HepG2 (cell line): ENCODE data around the gene KCNQ1OT1. TPM values are rescaled to one million over a fixed set of nuclear protein-coding genes. Genes with fewer than 3 reads are reported as not detected.

Experiments
- AKNA ChIP-seq: sonication (generic); formaldehyde crosslinking; IDR thresholded peaks from 2 replicates; pipeline ENCODE4 v1.4.0; 2020; ENCODE audit warnings: missing genetic modification reagents, borderline replicate concordance
- ARNT2 ChIP-seq: sonication (generic); formaldehyde crosslinking; IDR thresholded peaks from 2 replicates; pipeline ENCODE4 v1.8.0; 2022; ENCODE audit warnings: mild to moderate bottlenecking, low read depth, missing genetic modification reagents, moderate library complexity
- ATM ChIP-seq: fragments of 450-650 bp; IDR thresholded peaks from 2 replicates; pipeline ENCODE4 v1.7.1; 2017; ENCODE audit warnings: mild to moderate bottlenecking, borderline replicate concordance
- CBX5 ChIP-seq: sonication (generic); formaldehyde crosslinking; IDR thresholded peaks from 2 replicates; pipeline ENCODE4 v1.4.0; 2020; ENCODE audit warnings: missing genetic modification reagents, borderline replicate concordance
- GATA4 ChIP-seq: sonication (generic); IDR thresholded peaks from 2 replicates; pipeline ENCODE4 v1.6.1; 2016; ENCODE audit warnings: antibody characterized with exemption, low read depth, borderline replicate concordance
- GZF1 ChIP-seq: sonication (generic); formaldehyde crosslinking; IDR thresholded peaks from 2 replicates; pipeline ENCODE4 v1.5.1; 2020; ENCODE audit warnings: mild to moderate bottlenecking, missing genetic modification reagents
- HMGXB3 ChIP-seq: sonication (generic); formaldehyde crosslinking; IDR thresholded peaks from 2 replicates; pipeline ENCODE4 v1.4.0; 2020; ENCODE audit warnings: missing genetic modification reagents, borderline replicate concordance
- HOXA9 ChIP-seq: sonication (generic); formaldehyde crosslinking; IDR thresholded peaks from 2 replicates; pipeline ENCODE4 v1.8.1; 2022; ENCODE audit warnings: missing genetic modification reagents, mild to moderate bottlenecking, moderate library complexity, borderline replicate concordance
- MIER3 ChIP-seq: IDR thresholded peaks from 2 replicates; pipeline ENCODE4 v1.6.1; 2016; ENCODE audit warnings: missing compliant biosample characterization, borderline replicate concordance
- NFYB ChIP-seq: sonication (generic); formaldehyde crosslinking; IDR thresholded peaks from 2 replicates; pipeline ENCODE4 v1.4.0; 2020; ENCODE audit warnings: missing genetic modification reagents
- PHF5A ChIP-seq: IDR thresholded peaks from one replicate; pipeline ENCODE4 v1.6.1; 2018; ENCODE audit warnings: low read depth, missing genetic modification reagents; ENCODE audit not compliant: unreplicated experiment
- POLR2A ChIP-seq, 2 experiments: IDR thresholded peaks; 2 replicates each; pipeline ENCODE4 v1.6.1; 2011; ENCODE audit warnings: low read depth in 2 of 2, low read length in 2 of 2, mild to moderate bottlenecking in 1 of 2, moderate library complexity in 1 of 2; ENCODE audit not compliant: insufficient read depth in 1 of 2
- SIX1 ChIP-seq: sonication (generic); formaldehyde crosslinking; IDR thresholded peaks from 2 replicates; pipeline ENCODE4 v1.4.0; 2020; ENCODE audit warnings: missing genetic modification reagents, borderline replicate concordance
- SRSF1 ChIP-seq: fragments of 200-400 bp; formaldehyde crosslinking; optimal IDR thresholded peaks from 2 replicates; pipeline ENCODE3; 2017; ENCODE audit warnings: mild to moderate bottlenecking, low read depth, low read length, moderate library complexity
- TCF7 ChIP-seq: sonication (generic); IDR thresholded peaks from 2 replicates; pipeline ENCODE4 v1.6.1; 2016; ENCODE audit warnings: antibody characterized with exemption, low read depth
- ZBTB8A ChIP-seq: sonication (generic); formaldehyde crosslinking; IDR thresholded peaks from 2 replicates; pipeline ENCODE4 v1.4.0; 2020; ENCODE audit warnings: mild to moderate bottlenecking, low read depth, missing genetic modification reagents, borderline replicate concordance
- ZNF558 ChIP-seq: sonication (generic); formaldehyde crosslinking; IDR thresholded peaks from 2 replicates; pipeline ENCODE4 v1.9.0; 2022; ENCODE audit warnings: mild to moderate bottlenecking, missing genetic modification reagents, borderline replicate concordance
- ZNF605 ChIP-seq: sonication (generic); formaldehyde crosslinking; IDR thresholded peaks from 2 replicates; pipeline ENCODE4 v1.8.0; 2022; ENCODE audit warnings: mild to moderate bottlenecking, missing genetic modification reagents
- ZSCAN5A ChIP-seq: sonication (generic); formaldehyde crosslinking; IDR thresholded peaks from 2 replicates; pipeline ENCODE4 v1.8.0; 2022; ENCODE audit warnings: mild to moderate bottlenecking, missing genetic modification reagents, borderline replicate concordance
- polyA plus RNA-seq, 8 experiments: library from polyadenylated mRNA; depleted of rRNA in 3 of 8; stranded (reverse) in 7 of 8; unstranded in 1 of 8; fragments of >200 nt; fragmentation: Illumina TruSeq in 4 of 8; extraction: Trizol in 4 of 8; gene quantifications; 2 replicates each; pipeline versions ENCODE4 v1.2.1 to v1.2.3, GENCODE V29; 2011 to 2016; ENCODE audit warnings: low read depth in 4 of 8, missing spikeins in 1 of 8, mixed read lengths in 1 of 8; ENCODE audit not compliant: insufficient read depth in 1 of 8
- total RNA-seq, 5 experiments: library from RNA; depleted of rRNA; stranded (reverse); fragments of >200 nt; fragmentation: Illumina TruSeq; extraction: Trizol; gene quantifications; 2 replicates each; pipeline ENCODE4 v1.2.3, GENCODE V29; 2016; ENCODE audit warnings: low read depth in 1 of 5

The KCNQ1OT1 gene
- total and polyA plus RNA-seq, 2 of the 13 experiments (the other 11 are each of a cell fraction or from before 2014, with no cell fraction given) = 1.3 to 18.9 TPM

GRCh38 chr11:2728663-2729332 is 29.0 kb upstream of the KCNQ1OT1 start (continued):
- TF ChIP-seq HMGXB3 (CRISPR knock-in tag) (no peak), ZNF605 (CRISPR knock-in tag) (peak; percentile 80; the same call in 1 of the 2 replicates), GATA4 (peak; percentile 92), NFYB (peak; percentile 67), ZBTB8A (0 out of 2 replicates have a peak, but pooled peaks have one; percentile 51), SRSF1 (no peak), POLR2A (IDR thresholded peaks at IDR 0.05; ENCODE audit: insufficient read depth in 1 of 2, low read depth in 2 of 2, low read length in 2 of 2) (peak in 1 of 2 experiments; percentile 73; a peak in 2 of 4 replicates), ZSCAN5A (0 out of 2 replicates have a peak, but pooled peaks have one; percentile 69), PHF5A (CRISPR knock-in tag) (no peak), CBX5 (peak; percentile 60; the same call in 1 of the 2 replicates), TCF7 (peak; percentile 60; the same call in 1 of the 2 replicates), AKNA (CRISPR knock-in tag) (no peak), ATM (no peak), ZNF558 (CRISPR knock-in tag) (peak; percentile 60; the same call in 1 of the 2 replicates), ARNT2 (CRISPR knock-in tag) (peak; percentile 69; the same call in 1 of the 2 replicates), GZF1 (CRISPR knock-in tag) (peak; percentile 76; the same call in 1 of the 2 replicates), MIER3 (CRISPR knock-in tag) (peak; percentile 26; the same call in 1 of the 2 replicates), HOXA9 (CRISPR knock-in tag) (peak; percentile 79), SIX1 (0 out of 2 replicates have a peak, but pooled peaks have one; percentile 30)
